GM12891 (cell line): ENCODE data around the gene PGLYRP4.

ENCODE experiments used
- POLR2A ChIP-seq: IDR thresholded peaks from 2 replicates; pipeline ENCODE4 v1.6.1; 2011; ENCODE audit warnings: low read depth, low read length, control low read depth
- TAF1 ChIP-seq: IDR thresholded peaks from 2 replicates; pipeline ENCODE4 v1.6.1; 2011; ENCODE audit warnings: low read depth, low read length, control low read depth

- TF ChIP-seq POLR2A (no peak), TAF1 (no peak)
These were observed 56.5 kb downstream of the PGLYRP4 start for GRCh38 chr1:153292185-153292584.
